HG03064 (cell line): ENCODE results near the gene AGFG2.
"Not testable (repeated sequence)": the region's sequence is repeated elsewhere in the genome, so short reads cannot be mapped to it uniquely, and the experiment has no call there.

Source experiments
- ATAC-seq: cut with Tn5 transposase; IDR thresholded peaks from one replicate; pipeline ENCODE4 v1.9.1; 2021; ENCODE audit warnings: low read depth; ENCODE audit not compliant: unreplicated experiment

Gene AGFG2

DNA sequence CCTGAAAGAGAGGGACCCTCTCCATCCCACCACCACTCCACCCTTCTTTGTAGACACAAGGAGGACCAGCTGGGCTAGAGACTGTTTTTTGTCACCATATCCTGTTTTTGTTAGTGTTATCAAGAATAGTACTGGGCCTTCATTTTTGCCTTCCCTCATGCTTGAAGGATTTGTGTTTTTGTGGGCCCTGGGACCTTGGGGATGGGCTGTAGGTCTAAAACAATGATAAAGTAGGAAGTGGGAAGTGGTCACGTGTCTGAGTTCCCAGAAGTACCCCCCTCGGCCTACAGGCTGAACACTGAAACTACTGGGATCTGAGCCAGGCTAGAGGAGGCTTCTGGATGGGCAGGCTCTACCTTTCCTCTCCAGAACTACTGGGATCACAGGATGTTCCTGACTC, 8.9 kb downstream of the AGFG2 start:
- no peak for ATAC-seq

DNA sequence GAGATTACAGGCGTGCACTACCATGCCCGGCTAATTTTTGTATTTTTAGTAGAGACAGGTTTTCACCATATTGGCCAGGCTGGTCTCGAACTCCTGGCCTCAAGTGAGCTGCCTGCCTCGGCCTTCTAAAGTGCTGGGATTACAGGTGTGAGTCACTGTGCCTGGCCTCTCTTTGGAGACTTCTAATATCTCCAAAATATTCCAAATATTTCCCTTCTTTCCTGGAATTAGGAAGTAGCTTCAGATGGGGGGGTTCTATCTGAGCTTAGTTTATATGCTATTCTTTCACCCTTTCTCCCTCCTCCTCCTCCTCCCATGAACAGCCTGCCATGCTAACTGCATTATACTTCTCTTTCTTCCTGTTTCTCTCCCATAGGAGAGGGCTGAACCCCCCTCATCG, 9.4 kb downstream of the AGFG2 start:
- not testable (repeated sequence) for ATAC-seq

DNA sequence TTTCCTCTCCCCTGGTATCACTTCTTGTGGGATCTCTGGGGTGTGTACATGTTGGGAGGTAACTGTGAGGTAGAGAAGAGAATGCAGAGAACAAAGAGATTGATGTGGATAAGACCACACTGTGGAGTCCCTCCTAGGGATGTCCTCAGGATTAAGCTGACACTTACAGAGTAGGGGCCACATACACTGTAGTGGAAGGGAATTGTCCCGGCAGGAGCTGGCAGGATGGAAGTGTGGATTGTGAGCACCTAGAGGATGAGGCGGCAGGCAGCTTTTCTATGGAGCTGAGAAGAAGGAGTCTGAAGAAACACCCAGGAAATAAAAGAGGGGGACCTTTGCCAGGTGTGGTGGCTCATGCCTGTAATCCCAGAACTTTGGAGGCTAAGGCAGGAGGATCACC, 13.5 kb downstream of the AGFG2 start:
- ATAC-seq = no peak

DNA sequence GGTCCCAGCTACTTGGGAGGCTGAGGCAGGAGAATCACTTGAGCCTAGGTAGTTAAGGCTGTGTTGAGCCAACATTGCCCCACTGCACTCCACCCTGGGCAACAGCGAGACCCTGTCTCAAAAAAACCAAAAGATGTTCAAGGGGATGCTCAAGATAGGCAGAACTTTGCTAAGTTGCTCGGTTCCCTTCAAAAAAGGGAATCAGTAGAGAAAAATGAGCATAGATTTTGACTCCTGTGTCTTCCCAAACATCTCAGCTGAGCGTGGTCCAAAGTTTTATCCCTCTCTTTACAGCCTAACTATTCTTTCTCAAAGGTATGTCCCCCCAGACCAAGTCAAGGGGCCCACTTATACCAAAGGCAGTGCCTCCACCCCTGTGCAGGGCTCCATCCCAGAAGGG, 14.0 kb downstream of the AGFG2 start:
- no peak for ATAC-seq

DNA sequence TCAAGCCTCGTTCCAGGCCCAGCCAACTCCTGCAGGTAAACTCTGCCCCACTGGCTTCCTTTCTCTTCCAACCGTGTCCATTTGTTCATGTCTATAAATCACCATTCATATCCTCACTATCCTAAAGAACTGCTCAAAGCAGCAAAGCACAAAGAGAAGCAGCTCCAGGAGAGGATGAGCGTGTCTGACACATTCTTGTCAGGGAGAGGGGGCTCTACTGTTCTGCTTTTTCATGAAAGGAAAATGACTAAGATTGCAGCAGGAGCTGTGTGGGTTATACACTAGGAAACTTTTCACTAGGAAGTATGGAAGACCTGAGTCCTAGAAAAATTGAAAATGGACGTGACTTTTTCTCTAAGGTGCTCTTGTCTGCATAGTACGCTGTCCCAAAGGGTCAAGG, 16.7 kb downstream of the AGFG2 start:
- no peak for ATAC-seq

DNA sequence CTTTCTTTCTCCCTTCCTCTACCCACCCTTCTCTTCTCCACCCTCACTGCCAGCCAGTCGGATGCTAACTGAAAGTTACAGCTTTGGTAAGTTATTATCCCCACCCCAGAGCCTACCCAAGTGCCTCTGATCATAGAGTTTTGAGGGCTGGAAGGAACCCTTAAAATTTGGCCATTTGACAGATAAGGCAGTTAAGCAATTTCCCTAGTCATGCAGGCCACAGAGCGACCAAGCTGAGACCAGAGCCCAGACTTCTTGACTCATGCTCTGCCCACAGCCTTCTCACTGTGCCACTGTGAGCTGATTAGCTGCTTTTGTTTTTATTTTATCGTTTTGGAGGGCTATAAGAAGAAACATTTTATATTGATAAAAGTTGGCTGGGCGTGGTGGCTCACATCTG, 17.5 kb downstream of the AGFG2 start:
- no peak for ATAC-seq

DNA sequence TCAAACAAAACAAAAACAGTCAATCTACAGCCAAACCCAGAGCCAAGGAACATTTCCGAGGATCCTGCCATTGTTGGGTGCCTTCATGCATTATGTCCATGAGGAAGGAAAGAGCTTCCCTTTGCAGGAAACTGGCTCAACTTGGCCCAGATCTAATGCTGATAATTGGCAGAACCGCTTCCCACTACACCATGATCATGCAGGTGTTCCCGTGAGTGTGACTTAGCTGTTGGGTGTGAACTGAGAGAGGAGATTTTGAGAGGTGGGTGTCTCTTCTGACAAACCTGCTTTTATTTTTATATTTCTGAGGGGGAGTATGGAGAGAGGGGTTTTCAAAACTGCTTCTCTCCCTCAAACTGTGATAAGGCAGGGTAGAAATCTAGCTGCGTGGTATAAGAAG, 20.1 kb downstream of the AGFG2 start:
- ATAC-seq = no peak

- ATAC-seq = no peak
Measured at GRCh38 chr7:100561491-100562194, 22.6 kb downstream of the AGFG2 start.

- no peak for ATAC-seq
Measured at GRCh38 chr7:100562195-100563099, 23.4 kb downstream of the AGFG2 start.

DNA sequence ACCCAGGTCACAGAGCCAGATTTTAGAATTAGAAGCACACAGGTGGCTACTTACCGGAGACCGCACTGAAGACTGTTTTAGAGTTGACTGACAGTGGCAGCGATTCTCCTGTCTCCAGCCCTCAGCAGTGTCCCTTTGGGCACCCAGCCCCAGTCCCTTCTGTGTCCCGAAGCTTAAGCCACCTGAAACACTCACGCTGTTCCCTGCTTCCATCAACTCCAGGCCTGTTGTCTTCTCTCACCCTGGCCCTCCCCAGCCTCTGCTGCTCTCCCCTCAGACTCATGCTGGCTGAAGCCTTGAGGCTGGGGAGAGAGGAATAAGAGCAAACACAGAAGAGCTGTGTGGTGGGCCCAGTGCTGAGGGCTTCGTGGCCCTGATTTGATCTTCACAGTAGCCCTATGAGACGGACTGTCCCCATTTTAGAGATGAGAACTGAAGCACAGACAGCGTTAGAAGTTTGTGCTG, 24.1 kb downstream of the AGFG2 start:
- ATAC-seq = no peak

GRCh38 chr7:100563809-100564400, 24.9 kb downstream of the AGFG2 start:
- ATAC-seq = no peak

GRCh38 chr7:100564405-100564804, 25.4 kb downstream of the AGFG2 start:
- not testable (repeated sequence) for ATAC-seq

- no peak for ATAC-seq
Measured at GRCh38 chr7:100565133-100565571, 26.1 kb downstream of the AGFG2 start.

DNA sequence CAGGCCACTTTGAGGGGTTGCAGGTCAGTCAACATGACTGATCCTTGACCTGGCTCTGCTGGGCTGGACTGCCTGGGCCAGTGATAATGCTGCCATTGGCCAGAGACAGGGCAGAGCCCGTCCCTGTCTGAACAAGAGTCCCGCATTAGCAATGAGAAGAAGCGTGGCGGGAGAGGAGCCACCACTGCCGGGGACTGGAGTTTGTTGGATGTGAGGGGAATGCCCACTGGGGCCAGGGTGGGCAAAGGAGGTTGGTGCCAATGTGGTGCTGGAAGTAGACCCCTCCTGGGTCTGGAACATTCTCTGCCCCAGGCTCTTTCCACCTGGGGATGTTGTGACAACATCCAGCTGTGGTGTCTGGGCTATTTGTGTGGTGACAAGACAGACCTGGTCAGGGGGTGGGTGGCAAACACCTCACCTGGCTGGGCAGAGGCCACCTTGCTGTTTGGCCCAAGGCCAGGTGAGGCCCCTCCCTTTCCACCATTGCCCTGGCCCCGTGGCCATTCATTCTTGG, 27.1 kb downstream of the AGFG2 start:
- no peak for ATAC-seq

GRCh38 chr7:100567031-100567730, 28.2 kb downstream of the AGFG2 start:
- ATAC-seq = no peak

GRCh38 chr7:100567751-100568175, 28.8 kb downstream of the AGFG2 start:
- ATAC-seq = no peak

DNA sequence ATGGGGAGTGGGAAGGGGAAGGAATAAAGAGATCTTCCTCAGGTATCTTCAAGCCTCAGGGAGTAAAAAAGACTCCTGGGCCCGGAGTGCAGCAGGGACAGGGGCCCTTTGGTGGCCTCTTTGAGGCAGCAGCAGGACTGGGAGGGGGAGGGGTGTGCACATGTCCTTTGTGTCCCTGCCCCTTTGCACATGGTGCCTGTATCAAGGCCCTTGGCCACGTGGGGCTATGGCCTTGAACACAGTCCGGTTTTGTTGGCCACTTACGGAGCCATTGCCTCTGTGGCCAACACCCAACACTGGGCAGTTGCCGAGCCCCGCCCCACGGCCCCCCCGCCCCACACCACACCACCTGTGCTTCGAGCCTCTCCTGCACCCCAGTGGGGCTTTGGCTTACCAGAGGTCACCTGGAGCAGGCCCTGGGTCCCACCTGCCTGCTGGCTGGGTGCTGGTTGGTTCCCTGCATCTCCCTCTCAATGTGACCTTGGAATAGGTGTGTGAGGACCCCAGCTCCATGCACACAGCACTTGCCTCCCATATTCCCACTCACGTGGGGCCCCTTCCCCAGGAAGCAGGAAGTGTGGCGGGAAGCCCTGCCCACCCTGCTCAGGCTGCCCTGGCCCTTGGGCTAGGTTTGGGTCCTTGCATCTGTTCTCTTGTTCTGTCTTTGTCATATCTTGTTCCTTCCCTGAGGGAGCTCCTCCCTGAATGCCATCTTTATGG, 29.3 kb downstream of the AGFG2 start:
- no peak for ATAC-seq

GRCh38 chr7:100568896-100569844, 30.2 kb downstream of the AGFG2 start:
- no peak for ATAC-seq
